Measurements from ENCODE around the gene AACS. TPM values are rescaled to one million over a fixed set of nuclear protein-coding genes. Genes with fewer than 3 reads are reported as not detected.

AACS gene
- total and polyA plus RNA-seq, 2 of the 13 experiments (the other 11 are each of a cell fraction or from before 2014, with no cell fraction given): 23.3 to 28.8 TPM

DNA sequence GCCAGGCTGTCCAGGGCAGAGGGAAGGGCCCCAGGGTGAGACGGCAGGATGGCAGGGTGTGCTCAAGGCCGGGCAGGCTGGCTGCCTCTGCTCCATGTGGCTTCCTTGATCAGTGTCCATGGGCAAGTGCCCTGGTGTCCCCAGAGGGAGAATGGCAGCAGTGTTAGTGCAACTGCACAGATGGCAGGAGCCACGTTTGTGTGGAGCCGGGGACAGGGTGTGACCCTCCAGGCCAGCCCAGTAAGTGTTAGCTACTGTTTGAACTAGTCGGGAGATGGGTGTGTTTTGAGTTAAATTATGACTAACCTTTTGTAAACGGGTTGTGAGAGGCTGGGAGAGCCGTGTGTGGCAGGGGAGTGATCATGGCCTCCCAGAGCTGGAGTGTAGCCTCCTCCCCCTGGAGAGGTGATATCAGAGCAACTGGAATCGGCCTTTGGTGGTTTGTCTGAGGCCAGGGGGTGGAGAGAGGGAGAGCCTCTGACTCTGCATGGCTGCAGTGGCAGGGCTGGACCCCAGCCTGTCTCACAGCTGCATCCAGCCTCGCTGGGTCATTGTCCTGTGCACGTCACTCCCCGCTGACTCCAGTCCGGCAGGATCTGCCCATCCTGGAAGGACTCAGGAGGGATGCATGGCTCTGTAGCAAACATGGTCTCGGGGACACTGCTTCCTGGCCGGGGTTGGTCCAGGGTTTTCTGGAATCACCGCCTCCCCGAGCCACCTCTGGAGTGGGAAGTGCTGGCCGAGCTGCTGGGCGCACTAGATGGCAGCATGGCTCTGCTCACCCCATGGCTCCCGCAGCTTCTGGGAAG lies 27.8 kb downstream of the AACS start (continued):
- TF ChIP-seq SMAD3 (CRISPR knock-in tag; IDR thresholded peaks at IDR 0.05) (no peak), SAP130 (CRISPR knock-in tag; IDR thresholded peaks at IDR 0.05; ENCODE audit: low read depth) (peak; percentile 76), KAT7 (CRISPR knock-in tag; IDR thresholded peaks at IDR 0.05; ENCODE audit: borderline replicate concordance) (no peak), ZNF101 (CRISPR knock-in tag; IDR thresholded peaks at IDR 0.05; ENCODE audit: borderline replicate concordance, low read depth) (no peak), ZSCAN21 (CRISPR knock-in tag; IDR thresholded peaks at IDR 0.05; ENCODE audit: borderline replicate concordance) (peak; percentile 53; the same call in 1 of the 2 replicates), WIZ (CRISPR knock-in tag; IDR thresholded peaks at IDR 0.05) (no peak), ZNF891 (CRISPR knock-in tag; IDR thresholded peaks at IDR 0.05) (0 out of 2 replicates have a peak, but pooled peaks have one; percentile 0), ZNF552 (CRISPR knock-in tag; IDR thresholded peaks at IDR 0.05; ENCODE audit: borderline replicate concordance) (no peak), RFX3 (CRISPR knock-in tag; IDR thresholded peaks at IDR 0.05) (no peak), HNRNPH1 (optimal IDR thresholded peaks at IDR 0.05; ENCODE audit: low read depth, low read length) (no peak), ZBTB3 (CRISPR knock-in tag; IDR thresholded peaks at IDR 0.05; ENCODE audit: borderline replicate concordance, low read depth) (no peak), IRF2 (CRISPR knock-in tag; IDR thresholded peaks at IDR 0.05) (no peak), SYNCRIP (IDR thresholded peaks at IDR 0.05; ENCODE audit: insufficient read depth, low read depth, low read length) (no peak), KMT2B (CRISPR knock-in tag; IDR thresholded peaks at IDR 0.05) (no peak), DNMT3B (CRISPR knock-in tag; conservative IDR thresholded peaks at IDR 0.05) (0 out of 2 replicates have a peak, but pooled peaks have one; percentile 39), ZNF577 (CRISPR knock-in tag; IDR thresholded peaks at IDR 0.05; ENCODE audit: borderline replicate concordance, low read depth) (no peak), ZNF674 (CRISPR knock-in tag; IDR thresholded peaks at IDR 0.05; ENCODE audit: low read depth) (no peak), KAT8 (CRISPR knock-in tag; IDR thresholded peaks at IDR 0.05) (no peak), ZNF354B (CRISPR knock-in tag; IDR thresholded peaks at IDR 0.05) (0 out of 2 replicates have a peak, but pooled peaks have one; percentile 55)
- TF ChIP-seq, protein P1, sequence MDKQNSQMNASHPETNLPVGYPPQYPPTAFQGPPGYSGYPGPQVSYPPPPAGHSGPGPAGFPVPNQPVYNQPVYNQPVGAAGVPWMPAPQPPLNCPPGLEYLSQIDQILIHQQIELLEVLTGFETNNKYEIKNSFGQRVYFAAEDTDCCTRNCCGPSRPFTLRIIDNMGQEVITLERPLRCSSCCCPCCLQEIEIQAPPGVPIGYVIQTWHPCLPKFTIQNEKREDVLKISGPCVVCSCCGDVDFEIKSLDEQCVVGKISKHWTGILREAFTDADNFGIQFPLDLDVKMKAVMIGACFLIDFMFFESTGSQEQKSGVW (CRISPR knock-in tag; IDR thresholded peaks at IDR 0.05; ENCODE audit: borderline replicate concordance): no peak
- TF ChIP-seq, protein P2, sequence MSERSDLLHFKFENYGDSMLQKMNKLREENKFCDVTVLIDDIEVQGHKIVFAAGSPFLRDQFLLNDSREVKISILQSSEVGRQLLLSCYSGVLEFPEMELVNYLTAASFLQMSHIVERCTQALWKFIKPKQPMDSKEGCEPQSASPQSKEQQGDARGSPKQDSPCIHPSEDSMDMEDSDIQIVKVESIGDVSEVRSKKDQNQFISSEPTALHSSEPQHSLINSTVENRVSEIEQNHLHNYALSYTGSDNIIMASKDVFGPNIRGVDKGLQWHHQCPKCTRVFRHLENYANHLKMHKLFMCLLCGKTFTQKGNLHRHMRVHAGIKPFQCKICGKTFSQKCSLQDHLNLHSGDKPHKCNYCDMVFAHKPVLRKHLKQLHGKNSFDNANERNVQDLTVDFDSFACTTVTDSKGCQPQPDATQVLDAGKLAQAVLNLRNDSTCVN (CRISPR knock-in tag; IDR thresholded peaks at IDR 0.05; ENCODE audit: borderline replicate concordance): peak; percentile 95
- TF ChIP-seq, protein P3, sequence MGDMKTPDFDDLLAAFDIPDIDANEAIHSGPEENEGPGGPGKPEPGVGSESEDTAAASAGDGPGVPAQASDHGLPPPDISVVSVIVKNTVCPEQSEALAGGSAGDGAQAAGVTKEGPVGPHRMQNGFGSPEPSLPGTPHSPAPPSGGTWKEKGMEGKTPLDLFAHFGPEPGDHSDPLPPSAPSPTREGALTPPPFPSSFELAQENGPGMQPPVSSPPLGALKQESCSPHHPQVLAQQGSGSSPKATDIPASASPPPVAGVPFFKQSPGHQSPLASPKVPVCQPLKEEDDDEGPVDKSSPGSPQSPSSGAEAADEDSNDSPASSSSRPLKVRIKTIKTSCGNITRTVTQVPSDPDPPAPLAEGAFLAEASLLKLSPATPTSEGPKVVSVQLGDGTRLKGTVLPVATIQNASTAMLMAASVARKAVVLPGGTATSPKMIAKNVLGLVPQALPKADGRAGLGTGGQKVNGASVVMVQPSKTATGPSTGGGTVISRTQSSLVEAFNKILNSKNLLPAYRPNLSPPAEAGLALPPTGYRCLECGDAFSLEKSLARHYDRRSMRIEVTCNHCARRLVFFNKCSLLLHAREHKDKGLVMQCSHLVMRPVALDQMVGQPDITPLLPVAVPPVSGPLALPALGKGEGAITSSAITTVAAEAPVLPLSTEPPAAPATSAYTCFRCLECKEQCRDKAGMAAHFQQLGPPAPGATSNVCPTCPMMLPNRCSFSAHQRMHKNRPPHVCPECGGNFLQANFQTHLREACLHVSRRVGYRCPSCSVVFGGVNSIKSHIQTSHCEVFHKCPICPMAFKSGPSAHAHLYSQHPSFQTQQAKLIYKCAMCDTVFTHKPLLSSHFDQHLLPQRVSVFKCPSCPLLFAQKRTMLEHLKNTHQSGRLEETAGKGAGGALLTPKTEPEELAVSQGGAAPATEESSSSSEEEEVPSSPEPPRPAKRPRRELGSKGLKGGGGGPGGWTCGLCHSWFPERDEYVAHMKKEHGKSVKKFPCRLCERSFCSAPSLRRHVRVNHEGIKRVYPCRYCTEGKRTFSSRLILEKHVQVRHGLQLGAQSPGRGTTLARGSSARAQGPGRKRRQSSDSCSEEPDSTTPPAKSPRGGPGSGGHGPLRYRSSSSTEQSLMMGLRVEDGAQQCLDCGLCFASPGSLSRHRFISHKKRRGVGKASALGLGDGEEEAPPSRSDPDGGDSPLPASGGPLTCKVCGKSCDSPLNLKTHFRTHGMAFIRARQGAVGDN (CRISPR knock-in tag; IDR thresholded peaks at IDR 0.05): peak; percentile 92
- TF ChIP-seq, protein P4, sequence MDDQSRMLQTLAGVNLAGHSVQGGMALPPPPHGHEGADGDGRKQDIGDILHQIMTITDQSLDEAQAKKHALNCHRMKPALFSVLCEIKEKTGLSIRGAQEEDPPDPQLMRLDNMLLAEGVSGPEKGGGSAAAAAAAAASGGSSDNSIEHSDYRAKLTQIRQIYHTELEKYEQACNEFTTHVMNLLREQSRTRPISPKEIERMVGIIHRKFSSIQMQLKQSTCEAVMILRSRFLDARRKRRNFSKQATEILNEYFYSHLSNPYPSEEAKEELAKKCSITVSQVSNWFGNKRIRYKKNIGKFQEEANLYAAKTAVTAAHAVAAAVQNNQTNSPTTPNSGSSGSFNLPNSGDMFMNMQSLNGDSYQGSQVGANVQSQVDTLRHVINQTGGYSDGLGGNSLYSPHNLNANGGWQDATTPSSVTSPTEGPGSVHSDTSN (CRISPR knock-in tag; IDR thresholded peaks at IDR 0.05; ENCODE audit: borderline replicate concordance): no peak
